ENCODE measurements around the gene IRF2BP2. TPM values are rescaled to one million over a fixed set of nuclear protein-coding genes. Genes with fewer than 3 reads are reported as not detected.
A peak's percentile ranks its signal among the peaks of the same experiment; 100 is the strongest.

IRF2BP2 gene
- total and polyA plus RNA-seq, 2 of the 13 experiments (the other 11 are each of a cell fraction or from before 2014, with no cell fraction given), result 140 to 147 TPM

GRCh38 chr1:234619794-234620247 lies 9.8 kb upstream of the IRF2BP2 start (continued):
- peak; percentile 76; the same call in 1 of the 2 replicates for TF ChIP-seq THRA (CRISPR knock-in tag; IDR thresholded peaks at IDR 0.05; ENCODE audit: borderline replicate concordance)
- no peak for TF ChIP-seq DMAP1 (CRISPR knock-in tag; IDR thresholded peaks at IDR 0.05)
- peak; percentile 87 for TF ChIP-seq ZNF503 (CRISPR knock-in tag; IDR thresholded peaks at IDR 0.05)
- no peak for TF ChIP-seq ZFX (CRISPR knock-in tag; IDR thresholded peaks at IDR 0.05; ENCODE audit: low read depth)
- TF ChIP-seq BCL6 (CRISPR knock-in tag; IDR thresholded peaks at IDR 0.05), result peak; percentile 94
- no peak for TF ChIP-seq ZNF800 (CRISPR knock-in tag; IDR thresholded peaks at IDR 0.05)
- no peak for TF ChIP-seq ARNTL (CRISPR knock-in tag; IDR thresholded peaks at IDR 0.05)
- no peak for TF ChIP-seq ZNF720 (CRISPR knock-in tag; IDR thresholded peaks at IDR 0.05)
- no peak for TF ChIP-seq SCMH1 (CRISPR knock-in tag; IDR thresholded peaks at IDR 0.05; ENCODE audit: borderline replicate concordance)
- no peak for TF ChIP-seq ZKSCAN1 (IDR thresholded peaks at IDR 0.05; ENCODE audit: low read length)
- TF ChIP-seq THAP8 (CRISPR knock-in tag; IDR thresholded peaks at IDR 0.05; ENCODE audit: borderline replicate concordance), result no peak
- peak; percentile 87 for TF ChIP-seq PAXIP1 (CRISPR knock-in tag; conservative IDR thresholded peaks at IDR 0.05)
- TF ChIP-seq E2F1 (CRISPR knock-in tag; IDR thresholded peaks at IDR 0.05), result no peak
- no peak for TF ChIP-seq JUN (CRISPR knock-in tag; IDR thresholded peaks at IDR 0.05)
- no peak for TF ChIP-seq MAF1 (CRISPR knock-in tag; IDR thresholded peaks at IDR 0.05; ENCODE audit: borderline replicate concordance)
- TF ChIP-seq ZNF891 (CRISPR knock-in tag; IDR thresholded peaks at IDR 0.05), result no peak
- TF ChIP-seq PAWR (CRISPR knock-in tag; IDR thresholded peaks at IDR 0.05; ENCODE audit: borderline replicate concordance), result no peak
- no peak for TF ChIP-seq ZNF850 (CRISPR knock-in tag; conservative IDR thresholded peaks at IDR 0.05)
- TF ChIP-seq ZNF792 (CRISPR knock-in tag; IDR thresholded peaks at IDR 0.05), result peak; percentile 64
- TF ChIP-seq KAT8 (CRISPR knock-in tag; IDR thresholded peaks at IDR 0.05), result peak; percentile 69; the same call in 1 of the 2 replicates
- no peak for TF ChIP-seq ZNF121 (CRISPR knock-in tag; IDR thresholded peaks at IDR 0.05)

All from HepG2 (cell line).